ENCODE data around the gene BRINP2.
"Not testable (repeated sequence)": the region's sequence is repeated elsewhere in the genome, so short reads cannot be mapped to it uniquely, and the experiment has no call there.

The BRINP2 gene

DNA sequence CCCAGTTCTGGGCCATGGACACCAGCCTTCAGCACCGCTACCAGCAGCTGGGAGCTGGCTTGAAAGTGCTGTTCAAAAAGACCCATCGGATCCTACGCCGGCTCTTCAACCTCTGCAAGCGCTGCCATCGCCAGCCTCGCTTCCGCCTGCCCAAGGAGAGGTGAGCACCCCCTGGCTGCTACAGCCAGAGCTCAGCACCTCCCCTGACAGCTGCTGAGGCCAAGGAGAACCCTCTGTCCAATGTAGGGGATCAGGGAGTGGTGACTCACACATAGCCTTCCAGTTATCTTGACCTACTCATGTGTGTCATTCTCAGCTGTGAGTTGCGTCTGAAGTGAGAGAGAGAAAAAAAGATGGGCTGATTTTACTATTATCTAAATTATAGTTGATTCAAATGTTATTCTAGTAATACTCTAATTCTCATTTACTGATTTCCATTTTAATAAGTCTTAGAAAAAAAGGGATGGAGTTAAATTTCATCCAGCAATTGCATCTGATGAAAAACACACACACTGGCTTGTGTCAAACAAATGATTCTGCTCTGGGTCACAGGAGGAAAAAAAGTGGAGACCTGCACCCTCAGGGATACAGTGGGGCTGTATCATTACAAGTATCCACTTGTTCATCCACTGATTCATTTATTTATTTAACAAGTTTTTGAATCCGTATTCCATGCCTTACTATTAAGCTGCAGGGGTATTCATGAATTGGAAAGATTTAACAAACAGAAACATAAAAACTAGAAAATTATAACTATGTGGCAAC lies 108.0 kb downstream of the BRINP2 start:
- no peak for DNase-seq

GRCh38 chr1:177281901-177282300 lies 111.1 kb downstream of the BRINP2 start:
- no peak for DNase-seq

DNA sequence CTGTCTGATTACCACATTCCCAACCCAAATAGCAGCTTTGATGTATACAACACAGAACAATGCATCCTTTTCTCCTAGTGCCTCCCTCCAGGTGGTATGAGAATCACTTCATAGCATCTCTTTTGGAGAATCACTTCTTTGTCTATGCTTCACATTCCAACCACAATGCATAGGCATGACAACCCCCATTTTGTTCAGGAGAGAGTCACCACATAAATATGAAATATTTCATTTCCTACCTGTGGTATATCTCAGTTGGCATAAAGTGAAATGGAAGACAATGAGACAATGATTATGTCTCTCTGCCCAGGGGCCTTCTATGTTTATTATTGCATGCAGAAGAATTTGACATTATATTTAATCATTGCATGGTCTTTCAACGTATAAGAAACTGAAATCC lies 112.2 kb downstream of the BRINP2 start:
- no peak for DNase-seq

DNA sequence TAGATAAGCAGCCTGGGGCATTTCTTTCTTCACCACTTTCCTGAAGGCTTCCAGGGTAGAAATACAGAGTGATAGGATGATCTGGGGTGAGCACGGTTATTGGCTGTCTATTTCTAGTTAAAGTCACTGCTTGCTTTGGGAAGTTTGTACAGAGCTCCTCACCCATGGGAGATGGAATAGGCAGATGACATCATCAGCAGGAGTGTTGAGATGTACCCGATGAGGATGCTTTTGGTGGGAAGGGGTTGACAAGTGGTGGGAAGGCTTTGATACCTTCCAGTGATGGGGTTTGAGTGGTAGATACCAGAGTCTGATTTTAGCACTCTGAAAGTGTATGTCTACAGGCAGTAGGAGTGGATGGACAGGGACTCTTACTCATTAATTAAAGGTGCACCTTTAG lies 112.6 kb downstream of the BRINP2 start:
- no peak for DNase-seq

DNA sequence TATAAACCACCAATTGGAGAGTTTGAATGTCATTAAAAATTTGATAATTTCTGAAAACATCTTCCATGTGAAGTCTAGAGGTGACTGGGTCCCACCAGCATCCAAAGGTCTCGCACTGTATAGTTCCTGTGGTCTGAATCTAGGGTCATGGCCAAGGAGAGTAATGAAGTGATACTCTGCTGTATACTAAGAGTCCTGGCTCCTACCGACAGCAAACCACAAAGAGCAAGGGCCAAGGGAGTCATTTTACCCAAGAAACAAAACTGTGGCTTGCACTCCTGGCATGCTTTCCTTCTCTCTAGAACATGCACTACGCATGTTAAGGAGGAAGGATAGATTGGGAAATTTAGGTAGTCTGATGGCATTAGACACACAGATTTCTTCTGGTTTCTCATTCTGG lies 115.6 kb downstream of the BRINP2 start:
- DNase-seq, result no peak

- DNase-seq, result no peak
Measured at GRCh38 chr1:177287270-177287669, 116.5 kb downstream of the BRINP2 start.

- DNase-seq, result no peak
Measured at GRCh38 chr1:177287994-177288393, 117.2 kb downstream of the BRINP2 start.

DNA sequence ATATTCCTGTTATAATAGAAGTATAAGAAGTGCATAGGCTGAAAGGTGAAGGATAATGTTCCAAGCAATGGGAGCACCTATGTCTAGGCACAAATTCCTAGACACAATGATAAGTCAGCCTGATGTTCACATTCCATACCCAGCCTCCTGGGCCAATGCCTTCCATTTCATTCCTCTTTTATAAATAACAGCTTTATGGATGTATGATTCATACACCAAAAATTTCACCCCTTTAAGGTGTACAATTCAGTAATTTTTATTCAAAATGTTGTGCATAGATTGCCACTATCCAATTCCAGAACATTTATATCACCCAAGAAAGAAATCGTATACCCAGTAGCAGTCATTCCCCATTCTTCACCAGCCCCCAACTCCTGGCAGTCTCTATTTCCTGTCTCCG lies 118.8 kb downstream of the BRINP2 start:
- DNase-seq, result no peak

DNA sequence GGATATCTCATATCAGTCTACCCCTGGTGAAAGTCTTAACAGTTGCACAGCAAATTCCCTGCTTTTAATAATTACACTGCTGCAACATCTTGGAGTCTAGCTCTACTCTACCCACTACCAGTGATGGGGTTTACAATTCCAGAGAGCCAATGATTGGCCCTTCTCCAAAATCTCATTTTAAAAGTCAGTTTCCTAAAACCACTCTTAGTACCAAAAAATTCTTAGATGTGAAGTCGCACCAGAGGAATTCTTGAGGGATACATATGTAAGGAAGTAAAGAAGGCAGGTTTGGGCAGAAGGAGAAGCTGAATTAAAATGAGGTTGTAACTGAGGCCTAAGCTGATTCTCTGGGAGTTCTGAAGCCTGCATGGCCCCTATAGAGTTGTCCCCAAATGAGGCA lies 129.7 kb downstream of the BRINP2 start:
- DNase-seq, result no peak

GRCh38 chr1:177301425-177302124 lies 130.8 kb downstream of the BRINP2 start:
- DNase-seq, result no peak

GRCh38 chr1:177302357-177303044 lies 131.7 kb downstream of the BRINP2 start:
- no peak for DNase-seq

GRCh38 chr1:177305040-177306018 lies 134.6 kb downstream of the BRINP2 start:
- no peak for DNase-seq

DNA sequence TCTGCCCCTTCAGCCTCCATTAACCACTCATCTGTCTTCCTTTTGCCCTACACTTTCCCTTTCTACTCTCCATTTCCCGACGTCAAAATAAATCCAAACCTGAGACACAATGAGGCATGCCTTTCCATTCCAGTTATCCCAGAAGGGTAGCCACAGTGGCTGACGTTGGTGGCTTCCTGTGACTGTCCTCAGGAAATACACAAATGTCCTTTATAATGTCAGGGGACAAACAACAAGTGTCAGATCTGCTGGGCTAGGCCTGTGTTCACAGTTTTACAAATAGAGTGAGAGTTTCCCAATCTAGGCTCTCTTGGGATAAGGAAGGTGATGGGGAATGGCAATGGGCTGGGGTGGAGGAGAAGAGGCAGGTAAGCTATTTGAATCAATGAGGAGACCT lies 135.3 kb downstream of the BRINP2 start:
- DNase-seq, result no peak

DNA sequence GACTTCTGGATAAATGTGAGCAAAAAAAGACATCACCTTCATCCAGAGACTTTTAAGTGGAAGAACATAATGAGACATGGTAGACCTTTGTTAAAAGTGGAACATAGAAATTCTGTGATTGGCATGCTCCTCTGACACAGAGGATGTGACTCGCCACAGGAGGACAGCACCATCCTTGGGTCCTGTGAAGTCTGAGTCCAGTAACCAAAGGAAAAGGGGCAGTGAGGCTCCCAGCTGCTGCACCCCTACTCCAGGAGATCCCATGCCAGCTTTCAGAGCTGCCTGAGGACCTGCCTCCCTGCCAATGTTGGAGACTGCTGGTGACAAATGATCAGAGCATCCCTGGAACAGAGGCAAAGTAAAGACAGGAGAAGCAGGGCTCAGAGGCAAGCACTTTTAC lies 136.2 kb downstream of the BRINP2 start:
- no peak for DNase-seq

GRCh38 chr1:177307771-177308170 lies 137.0 kb downstream of the BRINP2 start:
- no peak for DNase-seq

GRCh38 chr1:177309880-177310279 lies 139.1 kb downstream of the BRINP2 start:
- DNase-seq, result no peak

DNA sequence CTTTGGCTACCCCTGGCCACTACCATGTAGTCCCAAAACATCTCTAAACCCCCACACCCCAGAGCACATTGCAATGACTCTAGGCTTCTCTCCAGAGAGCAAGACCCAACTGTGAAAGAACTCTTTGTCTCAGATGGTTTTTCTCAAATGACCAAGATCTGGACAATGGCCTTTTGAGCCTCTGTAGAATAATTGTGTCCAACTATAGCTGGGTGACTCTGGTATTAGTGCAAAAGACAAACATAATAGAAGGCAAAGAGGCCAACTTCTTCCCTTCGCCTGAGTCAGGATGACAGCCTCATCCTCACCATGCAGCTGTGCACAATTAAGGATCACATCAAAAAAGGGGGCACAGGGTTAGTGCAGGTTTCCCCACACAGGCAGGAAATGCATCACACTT lies 139.6 kb downstream of the BRINP2 start:
- no peak for DNase-seq

GRCh38 chr1:177311111-177311510 lies 140.4 kb downstream of the BRINP2 start:
- no peak for DNase-seq

- DNase-seq, result no peak
Measured at GRCh38 chr1:177311586-177311985, 140.8 kb downstream of the BRINP2 start.

GRCh38 chr1:177315261-177315660 lies 144.5 kb downstream of the BRINP2 start:
- no peak for DNase-seq

GRCh38 chr1:177315761-177316160 lies 145.0 kb downstream of the BRINP2 start:
- DNase-seq, result no peak

DNA sequence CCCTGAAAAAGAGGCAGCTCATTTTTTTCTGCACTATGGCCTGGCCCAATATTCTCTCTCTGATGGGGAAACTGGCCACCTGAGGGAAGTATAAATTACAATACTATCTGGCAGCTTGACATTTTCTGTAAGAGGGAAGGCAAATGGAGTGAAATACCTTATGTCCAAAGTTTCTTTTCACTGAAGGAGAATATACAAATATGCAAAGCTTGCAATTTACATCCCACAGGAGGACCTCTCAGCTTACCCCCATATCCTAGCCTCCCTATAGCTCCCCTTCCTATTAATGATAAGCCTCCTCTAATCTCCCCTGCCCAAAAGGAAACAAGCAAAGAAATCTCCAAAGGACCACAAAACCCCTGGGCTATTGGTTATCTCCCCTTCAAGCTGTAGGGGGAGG lies 150.7 kb downstream of the BRINP2 start:
- not testable (repeated sequence) for DNase-seq

- no peak for DNase-seq
Measured at GRCh38 chr1:177328251-177328650, 157.5 kb downstream of the BRINP2 start.
